Amniotic epithelial cell (primary cell): ENCODE measurements around the gene DLEC1.

Experiments
- DNase-seq: peaks from one replicate; pipeline ENCODE4 v3.0.0-alpha.2; 2010; ENCODE audit warnings: low read depth

The DLEC1 gene, protein sequence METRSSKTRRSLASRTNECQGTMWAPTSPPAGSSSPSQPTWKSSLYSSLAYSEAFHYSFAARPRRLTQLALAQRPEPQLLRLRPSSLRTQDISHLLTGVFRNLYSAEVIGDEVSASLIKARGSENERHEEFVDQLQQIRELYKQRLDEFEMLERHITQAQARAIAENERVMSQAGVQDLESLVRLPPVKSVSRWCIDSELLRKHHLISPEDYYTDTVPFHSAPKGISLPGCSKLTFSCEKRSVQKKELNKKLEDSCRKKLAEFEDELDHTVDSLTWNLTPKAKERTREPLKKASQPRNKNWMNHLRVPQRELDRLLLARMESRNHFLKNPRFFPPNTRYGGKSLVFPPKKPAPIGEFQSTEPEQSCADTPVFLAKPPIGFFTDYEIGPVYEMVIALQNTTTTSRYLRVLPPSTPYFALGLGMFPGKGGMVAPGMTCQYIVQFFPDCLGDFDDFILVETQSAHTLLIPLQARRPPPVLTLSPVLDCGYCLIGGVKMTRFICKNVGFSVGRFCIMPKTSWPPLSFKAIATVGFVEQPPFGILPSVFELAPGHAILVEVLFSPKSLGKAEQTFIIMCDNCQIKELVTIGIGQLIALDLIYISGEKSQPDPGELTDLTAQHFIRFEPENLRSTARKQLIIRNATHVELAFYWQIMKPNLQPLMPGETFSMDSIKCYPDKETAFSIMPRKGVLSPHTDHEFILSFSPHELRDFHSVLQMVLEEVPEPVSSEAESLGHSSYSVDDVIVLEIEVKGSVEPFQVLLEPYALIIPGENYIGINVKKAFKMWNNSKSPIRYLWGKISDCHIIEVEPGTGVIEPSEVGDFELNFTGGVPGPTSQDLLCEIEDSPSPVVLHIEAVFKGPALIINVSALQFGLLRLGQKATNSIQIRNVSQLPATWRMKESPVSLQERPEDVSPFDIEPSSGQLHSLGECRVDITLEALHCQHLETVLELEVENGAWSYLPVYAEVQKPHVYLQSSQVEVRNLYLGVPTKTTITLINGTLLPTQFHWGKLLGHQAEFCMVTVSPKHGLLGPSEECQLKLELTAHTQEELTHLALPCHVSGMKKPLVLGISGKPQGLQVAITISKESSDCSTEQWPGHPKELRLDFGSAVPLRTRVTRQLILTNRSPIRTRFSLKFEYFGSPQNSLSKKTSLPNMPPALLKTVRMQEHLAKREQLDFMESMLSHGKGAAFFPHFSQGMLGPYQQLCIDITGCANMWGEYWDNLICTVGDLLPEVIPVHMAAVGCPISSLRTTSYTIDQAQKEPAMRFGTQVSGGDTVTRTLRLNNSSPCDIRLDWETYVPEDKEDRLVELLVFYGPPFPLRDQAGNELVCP (N-terminal part only)

DNA sequence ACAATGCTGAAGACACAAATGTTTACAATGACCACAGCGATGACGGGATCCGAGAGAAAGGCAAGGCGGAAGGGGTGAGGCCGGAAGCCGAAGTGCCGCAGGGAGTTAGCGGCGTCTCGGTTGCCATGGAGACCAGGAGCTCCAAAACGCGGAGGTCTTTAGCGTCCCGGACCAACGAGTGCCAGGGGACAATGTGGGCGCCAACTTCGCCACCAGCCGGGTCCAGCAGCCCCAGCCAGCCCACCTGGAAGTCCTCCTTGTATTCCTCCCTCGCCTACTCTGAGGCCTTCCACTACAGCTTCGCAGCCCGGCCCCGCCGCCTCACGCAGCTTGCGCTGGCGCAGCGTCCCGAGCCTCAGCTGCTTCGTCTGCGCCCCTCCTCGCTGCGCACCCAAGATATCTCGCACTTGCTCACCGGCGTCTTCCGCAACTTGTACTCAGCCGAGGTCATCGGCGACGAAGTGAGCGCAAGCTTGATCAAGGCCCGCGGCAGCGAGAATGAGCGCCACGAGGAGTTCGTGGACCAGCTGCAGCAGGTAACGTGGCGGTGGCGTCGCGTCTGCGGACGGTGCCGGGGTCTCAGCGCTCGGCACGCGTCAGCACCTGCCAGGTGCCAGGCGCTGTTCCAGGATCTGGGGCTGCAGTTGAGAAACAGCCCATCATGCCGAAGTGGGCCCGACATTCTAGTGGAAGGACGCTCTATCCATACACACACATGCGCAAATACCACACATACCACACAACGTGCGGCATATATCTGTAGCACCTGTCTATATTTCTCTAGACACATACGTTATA lies at the start of gene DLEC1:
Gene DLEC1 (plus strand): TSS at position 108 of the 798 bp plus-strand sequence. CDS start 18 bp downstream, at position 126.
- peak; percentile 43 for DNase-seq

GRCh38 chr3:37989821-37990480 lies 49.1 kb upstream of the DLEC1 start:
- no peak for DNase-seq

DNA sequence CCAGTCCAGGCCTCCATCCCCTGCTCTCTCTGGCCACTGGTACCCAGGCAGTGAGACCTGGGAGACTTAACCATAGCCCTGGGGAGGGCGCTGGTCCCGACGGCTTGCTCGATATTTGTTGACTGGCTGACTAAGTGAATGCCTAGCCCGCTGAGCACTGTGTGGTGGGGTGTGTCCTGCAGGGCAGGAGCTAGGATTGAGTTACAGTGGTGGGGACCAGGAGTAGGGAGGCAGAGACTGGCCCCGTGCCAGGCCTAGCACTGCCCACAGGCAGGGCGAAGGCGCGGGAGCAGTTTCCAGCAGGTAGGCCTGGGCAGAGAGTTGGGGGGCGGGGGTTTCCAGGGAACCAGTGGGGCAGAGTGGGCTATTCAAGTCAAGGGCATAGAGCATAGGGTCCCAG lies 48.5 kb upstream of the DLEC1 start, which contains the start of gene VILL:
Gene VILL (plus strand): TSS at position 260 of the 400 bp plus-strand sequence. CDS start 2,887 bp downstream, outside the sequence.
- no peak for DNase-seq

DNA sequence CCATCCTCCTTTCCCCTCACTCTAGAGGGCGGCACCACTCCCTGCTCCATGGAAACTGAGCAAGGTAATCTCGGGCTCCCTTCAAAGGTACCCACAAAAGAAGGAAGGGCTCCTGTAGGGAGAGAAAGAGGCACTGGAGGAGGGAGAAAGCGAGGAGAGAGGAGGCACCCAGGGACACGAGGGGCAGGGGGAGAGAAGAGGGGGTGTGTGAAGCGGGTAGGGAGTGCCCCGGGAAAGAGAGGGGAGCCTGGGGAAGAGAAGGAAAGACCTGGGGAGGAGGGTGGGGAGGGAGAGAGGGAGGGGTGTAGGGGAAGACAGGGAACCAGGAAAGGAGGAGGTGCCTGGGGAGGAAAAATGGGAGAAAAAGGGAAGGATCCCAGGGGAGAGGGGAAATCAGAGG lies 47.9 kb upstream of the DLEC1 start:
- no peak for DNase-seq

GRCh38 chr3:37991823-37992222 lies 47.2 kb upstream of the DLEC1 start:
- no peak for DNase-seq

DNA sequence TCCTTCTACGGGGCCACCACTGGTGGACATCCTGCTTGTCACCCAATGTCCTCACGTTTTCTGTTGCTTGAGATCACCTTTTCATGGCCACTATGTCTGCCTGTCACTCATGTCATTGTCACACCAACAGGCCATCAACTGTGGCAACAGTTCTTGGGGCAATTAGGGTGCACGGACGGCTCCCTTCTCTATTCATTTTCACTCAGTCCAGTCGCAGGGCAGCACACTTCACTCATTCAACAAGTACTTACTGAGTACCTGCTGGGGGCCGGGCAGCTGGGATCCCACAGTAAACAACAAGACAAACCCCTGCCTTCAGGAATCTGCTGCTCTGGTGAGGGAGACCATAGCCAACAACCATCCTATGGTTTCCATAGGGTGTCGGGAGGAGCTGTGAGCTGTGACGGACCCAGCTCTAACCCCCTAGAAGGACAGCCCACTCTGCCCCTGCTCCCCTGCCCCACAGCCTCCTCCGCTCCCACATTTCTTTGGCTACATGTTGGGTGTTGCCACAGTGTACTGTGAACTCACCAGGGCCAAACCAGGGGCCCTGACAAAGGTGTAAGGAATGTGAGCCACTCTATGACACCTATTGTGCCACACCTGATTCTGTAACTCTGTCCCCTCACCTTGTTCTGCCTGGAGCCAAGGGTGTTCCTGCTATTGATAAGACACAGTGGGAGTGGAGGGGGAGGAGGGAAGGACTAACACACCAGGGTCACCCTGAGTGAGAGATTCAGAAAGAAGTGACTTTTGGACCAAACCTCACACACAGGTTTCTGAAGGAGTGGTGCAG lies 46.5 kb upstream of the DLEC1 start:
- DNase-seq: no peak

DNA sequence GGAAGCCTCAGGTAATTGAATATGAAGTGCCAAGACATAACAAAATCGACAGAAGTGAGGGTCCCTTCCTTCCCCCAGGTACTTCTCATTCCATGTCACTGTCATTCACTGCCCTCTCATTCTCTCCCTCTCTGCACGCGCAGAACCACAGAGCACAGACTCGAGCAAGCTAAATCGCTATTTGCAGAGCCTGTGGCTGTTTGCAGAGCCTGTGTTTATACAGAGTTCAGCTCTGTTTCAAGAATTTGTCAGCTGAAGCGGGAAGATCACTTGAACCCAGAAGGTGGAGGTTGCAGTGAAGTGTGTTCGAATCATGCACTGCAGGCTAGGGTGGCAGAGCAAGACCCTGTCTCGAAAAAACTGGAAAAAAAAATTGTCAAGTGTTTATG lies 45.9 kb upstream of the DLEC1 start:
- no peak for DNase-seq

- DNase-seq: no peak
These were observed 45.6 kb upstream of the DLEC1 start for GRCh38 chr3:37993460-37993819.

GRCh38 chr3:37993820-37994638 lies 45.0 kb upstream of the DLEC1 start:
- DNase-seq: peak; percentile 85

DNA sequence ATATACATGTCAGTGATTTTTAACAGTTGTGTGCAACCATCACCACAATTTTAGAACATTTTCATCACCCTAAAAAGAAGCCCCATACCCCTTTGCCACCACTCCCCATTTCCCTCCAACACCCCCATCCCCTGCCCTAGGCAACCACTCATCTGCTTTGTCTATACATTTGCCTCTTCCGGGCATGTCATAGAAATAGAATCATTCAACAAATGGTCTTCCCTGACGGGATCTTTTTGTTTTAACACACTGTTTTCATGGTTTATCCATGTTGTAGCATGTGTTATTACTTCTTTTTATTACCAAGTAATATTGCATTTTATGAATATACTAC lies 44.4 kb upstream of the DLEC1 start:
- no peak for DNase-seq

GRCh38 chr3:37995652-37996641 lies 43.1 kb upstream of the DLEC1 start:
- DNase-seq: no peak

DNA sequence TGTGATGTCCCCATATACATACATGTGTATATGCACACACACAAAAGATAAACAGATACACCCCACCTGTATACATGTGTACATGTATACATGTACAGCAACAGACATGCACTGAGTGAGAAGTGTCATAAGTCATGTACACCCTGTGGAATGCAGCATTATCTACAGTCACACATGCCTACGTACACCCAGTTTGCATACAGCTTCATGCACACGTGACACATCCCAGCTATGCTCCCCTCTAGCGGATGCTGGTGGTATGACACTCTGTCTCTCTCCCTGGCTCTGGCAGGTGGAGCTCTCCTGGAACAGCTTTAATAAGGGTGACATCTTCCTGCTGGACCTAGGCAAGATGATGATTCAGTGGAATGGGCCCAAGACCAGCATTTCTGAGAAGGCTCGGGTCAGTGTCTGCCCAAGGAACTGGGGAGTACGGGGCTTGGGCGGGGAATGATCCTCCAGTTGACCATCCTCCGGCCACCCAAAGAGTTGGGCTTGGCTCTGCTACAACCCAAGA lies 42.2 kb upstream of the DLEC1 start:
- peak; percentile 75 for DNase-seq

- no peak for DNase-seq
These were observed 41.7 kb upstream of the DLEC1 start for GRCh38 chr3:37997342-37997741.

GRCh38 chr3:37997791-37998370 lies 41.1 kb upstream of the DLEC1 start:
- DNase-seq: no peak

GRCh38 chr3:37999836-38000235 lies 39.2 kb upstream of the DLEC1 start:
- no peak for DNase-seq

DNA sequence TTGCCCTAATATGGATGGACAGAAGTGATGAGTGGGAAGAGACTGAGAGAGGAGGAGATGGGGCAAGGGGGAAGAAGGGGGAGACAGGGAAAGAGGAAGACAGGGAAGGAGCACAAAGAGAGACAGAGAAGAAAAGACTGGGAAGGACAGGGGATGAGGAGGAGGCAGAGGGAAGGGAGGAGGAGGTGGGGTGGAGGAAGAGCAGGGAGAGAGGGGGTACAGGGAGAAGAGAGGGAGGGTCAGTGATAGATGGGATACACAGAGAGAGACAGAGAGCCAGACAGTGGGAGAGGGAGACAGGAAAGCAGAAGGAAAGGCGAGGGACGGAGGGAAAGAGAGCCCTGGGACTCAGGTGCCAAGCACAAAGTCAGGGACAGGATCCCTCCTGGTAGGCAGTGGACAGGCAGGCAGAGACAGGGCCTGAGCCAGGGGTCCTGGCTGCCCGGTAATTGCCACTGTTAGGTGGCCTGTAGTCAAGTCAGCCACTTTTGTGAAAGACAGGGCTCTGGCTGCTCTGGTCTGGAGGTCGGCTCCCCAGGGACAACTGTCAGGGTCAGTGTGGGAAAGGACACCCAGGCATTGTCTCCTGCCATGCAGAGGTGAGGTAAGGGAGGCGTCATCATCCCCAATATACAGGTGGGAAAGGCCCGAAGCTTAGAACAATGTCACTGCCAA lies 38.6 kb upstream of the DLEC1 start:
- no peak for DNase-seq
